Esophagus muscularis mucosa (tissue), 4 donors: ENCODE data around the gene RBMS3. TPM values are rescaled to one million over a fixed set of nuclear protein-coding genes. Genes with fewer than 3 reads are reported as not detected.
A peak's percentile ranks its signal among the peaks of the same experiment; 100 is the strongest.

Source experiments
- DNase-seq: peaks from one replicate; pipeline ENCODE4 v3.0.0-alpha.2; 2017; ENCODE audit errors: extremely low spot score
- H3K27ac ChIP-seq, 4 donors: fragments of 200-600 bp; sonication (generic); replicated peaks in 1 of 4; 1 replicate in 3 of 4; 2 replicates in 1 of 4; pipeline ENCODE4 v1.5.1; 2016 to 2019; ENCODE audit warnings: mild to moderate bottlenecking in 1 of 4
- H3K27me3 ChIP-seq, 4 donors: fragments of 200-600 bp; sonication (generic); one replicate each; pipeline versions ENCODE4 v1.5.1 to v1.6.0; 2016 to 2019
- H3K36me3 ChIP-seq, 4 donors: fragments of 200-600 bp; sonication (generic); one replicate each; pipeline ENCODE4 v1.5.1; 2016 to 2019
- H3K4me1 ChIP-seq, 4 donors: fragments of 200-600 bp; sonication (generic); one replicate each; pipeline ENCODE4 v1.5.1; 2016 to 2019
- H3K4me3 ChIP-seq, 4 donors: fragments of 200-600 bp; sonication (generic); 1 replicate in 2 of 4; 2 replicates in 2 of 4; pipeline ENCODE4 v1.5.1; 2016 to 2019; ENCODE audit warnings: mild to moderate bottlenecking in 4 of 4, moderate library complexity in 1 of 4
- H3K9me3 ChIP-seq, 4 donors: fragments of 200-600 bp; sonication (generic); 1 replicate in 3 of 4; 2 replicates in 1 of 4; pipeline ENCODE4 v1.5.1; 2016 to 2019
- CTCF ChIP-seq, 3 experiments: fragments of 200-600 bp in 2 of 3; fragments of 450-650 bp in 1 of 3; sonication (generic) in 2 of 3; IDR thresholded peaks; one replicate each; pipeline ENCODE4 v1.5.1; 2017 to 2019; ENCODE audit warnings: antibody characterized with exemption in 3 of 3, mild to moderate bottlenecking in 2 of 3, moderate library complexity in 1 of 3
- EP300 ChIP-seq: sonication (generic); formaldehyde crosslinking; IDR thresholded peaks from one replicate; pipeline ENCODE4 v1.6.1; 2017; ENCODE audit warnings: antibody characterized with exemption
- POLR2A ChIP-seq: fragments of 450-650 bp; IDR thresholded peaks from one replicate; pipeline ENCODE4 v1.6.1; 2017; ENCODE audit warnings: antibody characterized with exemption, moderate library complexity, mild to moderate bottlenecking, low read depth
- POLR2AphosphoS5 ChIP-seq, 2 donors: sonication (generic); formaldehyde crosslinking; IDR thresholded peaks; one replicate each; pipeline ENCODE4 v1.6.1; 2017; ENCODE audit warnings: antibody characterized with exemption in 2 of 2
- WGBS: methylation state at CpG from one replicate; pipeline ENCODE4 v1.1.5; 2018; 5-methylcytosine and 5-hydroxymethylcytosine counted together
- intact Hi-C: fragments of 100-400 bp; cut with DNase I; formaldehyde crosslinking; loops from one replicate; pipeline ENCODE4 v1.15.1; 2023
- total RNA-seq, 4 donors: library from RNA; depleted of rRNA; stranded (reverse); fragments of >200 nt; gene quantifications; one replicate each; pipeline versions ENCODE4 v1.1.0 to v1.2.1, GENCODE V29; 2016

RBMS3 gene
- total RNA-seq, 4 donors from 2014 or later, result 53.0 to 81.5 (median 61.2) TPM

DNA sequence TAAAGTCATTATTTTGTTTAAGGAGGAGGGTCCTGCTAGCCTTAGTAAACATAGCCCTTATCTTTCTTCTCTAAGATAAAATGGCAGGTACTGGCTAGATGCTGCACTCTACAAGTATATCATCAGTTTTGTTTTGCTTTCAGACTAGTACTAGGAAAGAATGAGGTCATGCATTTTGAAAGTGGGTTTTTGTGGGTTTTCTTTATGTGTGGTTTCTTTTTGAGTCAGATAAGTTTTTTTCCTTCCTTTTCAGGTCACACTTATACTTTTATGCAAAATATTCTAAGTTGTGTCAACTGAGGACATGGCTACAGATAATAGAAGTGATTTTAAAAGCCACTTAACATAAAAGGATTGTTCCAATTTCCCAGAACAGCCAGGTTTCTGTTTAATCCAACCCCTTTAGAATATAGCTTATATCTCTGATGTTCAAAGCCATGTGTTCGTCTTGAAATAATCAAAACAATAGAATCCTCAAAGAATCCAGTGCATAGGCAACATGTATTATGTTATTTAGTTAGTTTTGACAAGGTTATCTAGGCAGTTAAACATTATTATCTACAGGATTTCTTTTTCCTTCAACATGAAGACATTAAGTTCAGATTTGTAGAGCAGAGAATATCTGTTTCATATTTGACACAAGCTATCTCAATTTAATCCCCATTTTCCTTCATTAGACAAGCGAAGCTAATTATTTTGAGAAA is 406.2 kb downstream of the RBMS3 start:
- H3K36me3 ChIP-seq, result no peaks in the 10 kb centered on the region
- intact Hi-C loops, result no loop called here
- H3K4me3 ChIP-seq, result no peak overlapping the region
- H3K27ac ChIP-seq, result no peak overlapping the region
- no peaks in the 10 kb centered on the region for H3K27me3 ChIP-seq
- DNase-seq, result no peak
- no peak for TF ChIP-seq CTCF (IDR thresholded peaks at IDR 0.05)
- no peak for TF ChIP-seq POLR2A
- no peak for TF ChIP-seq POLR2AphosphoS5 (IDR thresholded peaks at IDR 0.05)
- TF ChIP-seq EP300, result no peak
- WGBS, result 81% methylated on average over 2 of the region's 2 CpGs
- H3K9me3 ChIP-seq, result no peaks in the 10 kb centered on the region
- H3K4me1 ChIP-seq, result peaks cover 16 to 37% (median 31%) of the 10 kb centered on the region in 4 donors

GRCh38 chr3:29690686-29691353 is 409.9 kb downstream of the RBMS3 start:
- no peak for TF ChIP-seq POLR2AphosphoS5 (IDR thresholded peaks at IDR 0.05)
- no peak for TF ChIP-seq CTCF (IDR thresholded peaks at IDR 0.05)
- no peak for TF ChIP-seq POLR2A
- no peak for TF ChIP-seq EP300
- Histone ChIP-seq H3K27ac (no peak overlapping the region), H3K27me3 (no peaks in the 10 kb centered on the region), H3K4me1 (peaks cover 27 to 46% (median 40%) of the 10 kb centered on the region in 4 donors), H3K36me3 (no peaks in the 10 kb centered on the region), H3K4me3 (no peak overlapping the region), H3K9me3 (no peaks in the 10 kb centered on the region)
- no peak for DNase-seq
- 98% methylated on average over 2 of the region's 2 CpGs for WGBS
- intact Hi-C loops, result loop anchor here (10.0 kb wide), 1 partner anchor 54 kb away; no protein-coding TSS in a partner anchor

- H3K27me3 ChIP-seq, result no peaks in the 10 kb centered on the region
- peaks cover 27 to 70% (median 63%) of the 10 kb centered on the region in 4 donors for H3K4me1 ChIP-seq
- WGBS, result 45% methylated on average over 1 of the region's 1 CpG
- peak overlapping the region; percentile 79 to 86 (median 80) for H3K27ac ChIP-seq
- no peaks in the 10 kb centered on the region for H3K36me3 ChIP-seq
- H3K9me3 ChIP-seq, result no peaks in the 10 kb centered on the region
- no peak for DNase-seq
- no peak overlapping the region for H3K4me3 ChIP-seq
- intact Hi-C loops, result loop anchor here (10.0 kb wide), 1 partner anchor 51 kb away; no protein-coding TSS in a partner anchor
- TF ChIP-seq POLR2AphosphoS5 (IDR thresholded peaks at IDR 0.05) (peak in 1 of 2 donors; percentile 64), EP300 (no peak)
Observed at GRCh38 chr3:29693863-29694262, 413.0 kb downstream of the RBMS3 start.

DNA sequence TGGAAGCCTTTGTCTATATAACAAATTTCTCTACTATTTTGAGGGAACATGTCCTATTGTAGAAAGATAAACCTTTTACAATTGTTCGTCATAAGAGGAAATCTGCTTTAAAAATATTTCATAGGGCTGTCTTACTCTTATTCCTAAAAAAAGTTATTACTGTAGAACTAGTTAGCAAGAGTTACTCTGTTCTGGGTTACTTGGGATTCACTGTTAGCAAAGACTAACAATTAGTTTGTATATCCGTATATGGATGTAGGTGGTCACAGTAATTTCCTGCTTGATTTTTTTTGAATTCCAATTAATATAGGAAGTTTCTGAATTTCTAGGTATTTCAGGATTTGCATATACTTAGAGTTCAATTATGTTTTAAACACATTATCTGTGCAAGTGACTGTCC is 413.5 kb downstream of the RBMS3 start:
- 43% methylated on average over 2 of the region's 2 CpGs for WGBS
- no peak for TF ChIP-seq CTCF (IDR thresholded peaks at IDR 0.05)
- TF ChIP-seq POLR2A, result no peak
- TF ChIP-seq EP300, result no peak
- intact Hi-C loops, result loop anchor here (10.0 kb wide), 1 partner anchor 50 kb away; no protein-coding TSS in a partner anchor
- H3K4me3 ChIP-seq, result no peak overlapping the region
- H3K4me1 ChIP-seq, result peaks cover 27 to 70% (median 63%) of the 10 kb centered on the region in 4 donors
- DNase-seq, result no peak
- no peaks in the 10 kb centered on the region for H3K36me3 ChIP-seq
- no peaks in the 10 kb centered on the region for H3K27me3 ChIP-seq
- H3K9me3 ChIP-seq, result no peaks in the 10 kb centered on the region
- H3K27ac ChIP-seq, result peak overlapping the region; percentile 79 to 86 (median 80)

DNA sequence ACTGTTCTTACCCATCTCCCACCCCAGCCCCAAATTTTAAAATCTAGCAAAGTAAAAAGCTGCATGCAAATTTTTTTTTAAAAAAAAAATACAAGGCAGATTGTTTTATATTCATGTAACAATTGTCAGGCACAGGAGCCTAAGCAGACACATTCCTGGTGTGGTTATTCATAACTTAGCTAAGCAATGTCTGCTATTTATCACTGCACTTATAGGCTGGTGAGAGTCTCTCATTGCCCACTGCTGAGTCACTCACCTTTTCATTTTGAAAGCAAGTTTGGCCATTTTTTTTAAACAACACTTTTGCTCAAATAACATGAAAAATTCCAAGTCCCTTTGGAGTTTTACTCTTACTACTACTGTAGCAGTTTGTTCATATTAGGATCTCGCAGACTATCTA is 413.9 kb downstream of the RBMS3 start:
- intact Hi-C loops, result loop anchor here (5.0 to 10.0 kb wide), 2 partner anchors 50 to 412 kb away; partner anchors contain the start of gene RBMS3
- 67% methylated on average over 1 of the region's 1 CpG for WGBS
- Histone ChIP-seq H3K4me1 (peaks cover 27 to 70% (median 63%) of the 10 kb centered on the region in 4 donors), H3K9me3 (no peaks in the 10 kb centered on the region), H3K27ac (peak overlapping the region; percentile 79 to 86 (median 80)), H3K4me3 (peak overlapping the region in 1 of 4 donors; percentile 11), H3K36me3 (no peaks in the 10 kb centered on the region), H3K27me3 (no peaks in the 10 kb centered on the region)
- TF ChIP-seq EP300 (no peak), CTCF (IDR thresholded peaks at IDR 0.05) (no peak), POLR2AphosphoS5 (IDR thresholded peaks at IDR 0.05) (peak; percentile 17 to 92), POLR2A (no peak)
- no peak for DNase-seq
